Measurements from ENCODE around the gene AGAP2. TPM values are rescaled to one million over a fixed set of nuclear protein-coding genes. Genes with fewer than 3 reads are reported as not detected.

AGAP2 gene
- total RNA-seq, 1 experiment from 2014 or later: 2.0 TPM

DNA sequence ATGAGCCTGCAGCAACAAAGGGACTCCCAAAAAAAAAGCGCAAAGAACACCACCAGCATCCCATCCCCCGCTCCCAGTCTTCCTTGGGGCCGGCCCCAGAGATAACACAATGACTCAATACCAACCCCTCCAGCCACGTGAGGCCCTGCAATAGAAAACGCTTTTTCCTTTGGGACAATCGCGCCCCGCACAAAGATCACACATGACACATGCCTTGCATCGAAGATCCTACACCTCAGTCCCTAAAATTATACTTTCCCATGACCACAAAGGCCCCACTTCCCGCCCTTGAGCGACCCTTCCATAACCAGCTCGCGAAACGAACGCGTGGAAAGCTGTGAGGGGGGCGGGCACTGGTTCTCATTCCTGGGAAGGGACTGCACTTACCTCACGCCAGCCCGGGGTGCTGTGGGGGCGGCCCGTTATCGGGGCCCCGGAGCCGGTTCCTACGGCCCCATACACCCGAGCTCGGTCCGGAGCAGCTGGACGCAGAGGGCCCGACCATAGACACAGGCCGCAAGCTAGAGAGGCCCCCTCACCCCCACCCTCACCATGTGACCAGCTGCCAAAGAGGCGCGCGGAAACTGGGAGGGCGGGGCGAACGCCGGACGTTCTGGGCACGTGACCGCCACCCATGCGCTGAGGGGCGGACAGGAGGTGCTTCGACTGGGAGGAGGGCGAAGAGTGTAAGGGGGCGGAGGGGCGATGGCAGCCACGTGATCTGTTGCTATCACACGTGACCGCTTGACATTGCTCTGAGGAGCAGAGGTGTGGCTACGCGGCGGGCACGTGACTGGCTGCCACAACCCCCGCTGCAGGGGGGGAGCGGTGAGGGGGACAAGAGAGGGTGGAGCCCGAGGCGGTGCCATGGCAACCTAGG lies 13.5 kb upstream of the AGAP2 start, which contains the start of gene CDK4 (continued):
- TF ChIP-seq ZSCAN18 (CRISPR knock-in tag; IDR thresholded peaks at IDR 0.05): no peak
- no peak for TF ChIP-seq ZNF423 (CRISPR knock-in tag; IDR thresholded peaks at IDR 0.05)
- no peak for TF ChIP-seq ZNF416 (CRISPR knock-in tag; IDR thresholded peaks at IDR 0.05)
- peak; percentile 90 for TF ChIP-seq ZBTB43 (CRISPR knock-in tag; IDR thresholded peaks at IDR 0.05)
- no peak for TF ChIP-seq ZNF317 (CRISPR knock-in tag; IDR thresholded peaks at IDR 0.05; ENCODE audit: borderline replicate concordance, low read depth)
- TF ChIP-seq ETV6 (CRISPR knock-in tag; IDR thresholded peaks at IDR 0.05): peak; percentile 93; the same call in 1 of the 2 replicates
- TF ChIP-seq RORB (CRISPR knock-in tag; IDR thresholded peaks at IDR 0.05): no peak
- no peak; the same call in 1 of the 2 replicates for TF ChIP-seq ZNF281 (CRISPR knock-in tag; IDR thresholded peaks at IDR 0.05)
- no peak; the same call in 1 of the 2 replicates for TF ChIP-seq KAT7 (CRISPR knock-in tag; IDR thresholded peaks at IDR 0.05; ENCODE audit: borderline replicate concordance)
- no peak; the same call in 1 of the 2 replicates for TF ChIP-seq MLX (CRISPR knock-in tag; IDR thresholded peaks at IDR 0.05)
- TF ChIP-seq CREM (CRISPR knock-in tag; IDR thresholded peaks at IDR 0.05): peak; percentile 86; the same call in 1 of the 2 replicates
- TF ChIP-seq TP53 (CRISPR knock-in tag; IDR thresholded peaks at IDR 0.05): peak; percentile 42; the same call in 1 of the 2 replicates
- peak; percentile 89 for TF ChIP-seq TEAD1 (CRISPR knock-in tag; IDR thresholded peaks at IDR 0.05)
- TF ChIP-seq, protein P1, sequence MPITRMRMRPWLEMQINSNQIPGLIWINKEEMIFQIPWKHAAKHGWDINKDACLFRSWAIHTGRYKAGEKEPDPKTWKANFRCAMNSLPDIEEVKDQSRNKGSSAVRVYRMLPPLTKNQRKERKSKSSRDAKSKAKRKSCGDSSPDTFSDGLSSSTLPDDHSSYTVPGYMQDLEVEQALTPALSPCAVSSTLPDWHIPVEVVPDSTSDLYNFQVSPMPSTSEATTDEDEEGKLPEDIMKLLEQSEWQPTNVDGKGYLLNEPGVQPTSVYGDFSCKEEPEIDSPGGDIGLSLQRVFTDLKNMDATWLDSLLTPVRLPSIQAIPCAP (CRISPR knock-in tag; IDR thresholded peaks at IDR 0.05): no peak
- TF ChIP-seq, protein P2, sequence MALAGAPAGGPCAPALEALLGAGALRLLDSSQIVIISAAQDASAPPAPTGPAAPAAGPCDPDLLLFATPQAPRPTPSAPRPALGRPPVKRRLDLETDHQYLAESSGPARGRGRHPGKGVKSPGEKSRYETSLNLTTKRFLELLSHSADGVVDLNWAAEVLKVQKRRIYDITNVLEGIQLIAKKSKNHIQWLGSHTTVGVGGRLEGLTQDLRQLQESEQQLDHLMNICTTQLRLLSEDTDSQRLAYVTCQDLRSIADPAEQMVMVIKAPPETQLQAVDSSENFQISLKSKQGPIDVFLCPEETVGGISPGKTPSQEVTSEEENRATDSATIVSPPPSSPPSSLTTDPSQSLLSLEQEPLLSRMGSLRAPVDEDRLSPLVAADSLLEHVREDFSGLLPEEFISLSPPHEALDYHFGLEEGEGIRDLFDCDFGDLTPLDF (CRISPR knock-in tag; IDR thresholded peaks at IDR 0.05): no peak
- TF ChIP-seq, protein P3, sequence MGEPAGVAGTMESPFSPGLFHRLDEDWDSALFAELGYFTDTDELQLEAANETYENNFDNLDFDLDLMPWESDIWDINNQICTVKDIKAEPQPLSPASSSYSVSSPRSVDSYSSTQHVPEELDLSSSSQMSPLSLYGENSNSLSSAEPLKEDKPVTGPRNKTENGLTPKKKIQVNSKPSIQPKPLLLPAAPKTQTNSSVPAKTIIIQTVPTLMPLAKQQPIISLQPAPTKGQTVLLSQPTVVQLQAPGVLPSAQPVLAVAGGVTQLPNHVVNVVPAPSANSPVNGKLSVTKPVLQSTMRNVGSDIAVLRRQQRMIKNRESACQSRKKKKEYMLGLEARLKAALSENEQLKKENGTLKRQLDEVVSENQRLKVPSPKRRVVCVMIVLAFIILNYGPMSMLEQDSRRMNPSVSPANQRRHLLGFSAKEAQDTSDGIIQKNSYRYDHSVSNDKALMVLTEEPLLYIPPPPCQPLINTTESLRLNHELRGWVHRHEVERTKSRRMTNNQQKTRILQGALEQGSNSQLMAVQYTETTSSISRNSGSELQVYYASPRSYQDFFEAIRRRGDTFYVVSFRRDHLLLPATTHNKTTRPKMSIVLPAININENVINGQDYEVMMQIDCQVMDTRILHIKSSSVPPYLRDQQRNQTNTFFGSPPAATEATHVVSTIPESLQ (CRISPR knock-in tag; IDR thresholded peaks at IDR 0.05): no peak
- no peak for TF ChIP-seq ZNF263 (CRISPR knock-in tag; IDR thresholded peaks at IDR 0.05; ENCODE audit: low read depth)
- TF ChIP-seq TEAD4 (CRISPR knock-in tag; IDR thresholded peaks at IDR 0.05): no peak
- no peak for TF ChIP-seq NFYB (CRISPR knock-in tag; conservative IDR thresholded peaks at IDR 0.05; ENCODE audit: low read depth)
- TF ChIP-seq RELA (CRISPR knock-in tag; IDR thresholded peaks at IDR 0.05; ENCODE audit: borderline replicate concordance): no peak
- TF ChIP-seq ZNF425 (CRISPR knock-in tag; conservative IDR thresholded peaks at IDR 0.05): no peak
- TF ChIP-seq ZBTB21 (CRISPR knock-in tag; IDR thresholded peaks at IDR 0.05; ENCODE audit: borderline replicate concordance): peak; percentile 90
- TF ChIP-seq SMAD4 (CRISPR knock-in tag; IDR thresholded peaks at IDR 0.05): no peak
